ENCODE measurements around the gene TPK1.
"Not testable (repeated sequence)": the region's sequence is repeated elsewhere in the genome, so short reads cannot be mapped to it uniquely, and the experiment has no call there.

Gene TPK1

GRCh38 chr7:144780071-144780608 is 55.7 kb downstream of the TPK1 start:
- DNase-seq: no peak
- Histone ChIP-seq H3K9me3 (no peaks in the 10 kb centered on the region; the same call in 1 of the 2 replicates), H3K27me3 (no peaks in the 10 kb centered on the region), H3K36me3 (no peaks in the 10 kb centered on the region), H3K4me3 (ENCODE audit: low read depth, low read length) (no peak overlapping the region), H3K4me1 (no peaks in the 10 kb centered on the region)
- no peak for TF ChIP-seq CTCF (IDR thresholded peaks at IDR 0.05; ENCODE audit: low read depth, low read length)

GRCh38 chr7:144777889-144778288 is 58.0 kb downstream of the TPK1 start:
- not testable (repeated sequence) for H3K4me1 ChIP-seq; H3K4me3 ChIP-seq (ENCODE audit: low read depth, low read length); H3K36me3 ChIP-seq; H3K9me3 ChIP-seq; H3K27me3 ChIP-seq; DNase-seq

- Histone ChIP-seq H3K4me1 (no peaks in the 10 kb centered on the region), H3K27me3 (no peaks in the 10 kb centered on the region), H3K9me3 (no peaks in the 10 kb centered on the region; the same call in 1 of the 2 replicates), H3K4me3 (ENCODE audit: low read depth, low read length) (no peak overlapping the region), H3K36me3 (no peaks in the 10 kb centered on the region)
- no peak for TF ChIP-seq CTCF (IDR thresholded peaks at IDR 0.05; ENCODE audit: low read depth, low read length)
- no peak for DNase-seq
Observed at GRCh38 chr7:144777005-144777839, 58.6 kb downstream of the TPK1 start.

GRCh38 chr7:144776447-144776846 is 59.4 kb downstream of the TPK1 start:
- TF ChIP-seq CTCF (IDR thresholded peaks at IDR 0.05; ENCODE audit: low read depth, low read length): no peak
- H3K4me3 ChIP-seq (ENCODE audit: low read depth, low read length): no peak overlapping the region
- DNase-seq: no peak
- H3K4me1 ChIP-seq: no peaks in the 10 kb centered on the region
- no peaks in the 10 kb centered on the region for H3K27me3 ChIP-seq
- H3K36me3 ChIP-seq: no peaks in the 10 kb centered on the region
- no peaks in the 10 kb centered on the region; the same call in 1 of the 2 replicates for H3K9me3 ChIP-seq

- no peak for TF ChIP-seq CTCF (IDR thresholded peaks at IDR 0.05; ENCODE audit: low read depth, low read length)
- no peak overlapping the region for H3K4me3 ChIP-seq (ENCODE audit: low read depth, low read length)
- H3K4me1 ChIP-seq: no peaks in the 10 kb centered on the region
- no peaks in the 10 kb centered on the region for H3K36me3 ChIP-seq
- no peaks in the 10 kb centered on the region for H3K9me3 ChIP-seq
- no peak for DNase-seq
- H3K27me3 ChIP-seq: no peaks in the 10 kb centered on the region
Observed at GRCh38 chr7:144775749-144776148, 60.1 kb downstream of the TPK1 start.

GRCh38 chr7:144771927-144772326 is 63.9 kb downstream of the TPK1 start:
- no peak for DNase-seq
- no peak overlapping the region for H3K4me3 ChIP-seq (ENCODE audit: low read depth, low read length)

More at GRCh38 chr7:144771927-144772326, 63.9 kb downstream of the TPK1 start:
- Histone ChIP-seq H3K36me3 (no peaks in the 10 kb centered on the region), H3K9me3 (no peaks in the 10 kb centered on the region), H3K4me1 (no peaks in the 10 kb centered on the region), H3K27me3 (no peaks in the 10 kb centered on the region)
- no peak for TF ChIP-seq CTCF (IDR thresholded peaks at IDR 0.05; ENCODE audit: low read depth, low read length)
